Eye (tissue), 1 donor: Measurements from ENCODE around the gene YAP1.

Experiments used
- DNase-seq: peaks from one replicate; pipeline ENCODE4 v3.0.0-alpha.2; 2015

YAP1 gene

GRCh38 chr11:102117472-102118113 is 7.3 kb downstream of the YAP1 start:
- no peak for DNase-seq

- no peak for DNase-seq
These were observed 8.7 kb downstream of the YAP1 start for GRCh38 chr11:102118937-102119336.

GRCh38 chr11:102119997-102120396 is 9.8 kb downstream of the YAP1 start:
- DNase-seq = peak; percentile 37

GRCh38 chr11:102120437-102120973 is 10.3 kb downstream of the YAP1 start:
- DNase-seq = peak; percentile 37

GRCh38 chr11:102121329-102121728 is 11.1 kb downstream of the YAP1 start:
- no peak for DNase-seq

GRCh38 chr11:102134597-102134996 is 24.4 kb downstream of the YAP1 start:
- DNase-seq = no peak

GRCh38 chr11:102135256-102135655 is 25.0 kb downstream of the YAP1 start:
- DNase-seq = no peak

GRCh38 chr11:102138223-102138622 is 28.0 kb downstream of the YAP1 start:
- no peak for DNase-seq

GRCh38 chr11:102138670-102139069 is 28.4 kb downstream of the YAP1 start:
- no peak for DNase-seq

- no peak for DNase-seq
These were observed 28.8 kb downstream of the YAP1 start for GRCh38 chr11:102139081-102139498.

- no peak for DNase-seq
These were observed 32.1 kb downstream of the YAP1 start for GRCh38 chr11:102142333-102142732.

- DNase-seq = no peak
These were observed 33.6 kb downstream of the YAP1 start for GRCh38 chr11:102143867-102144266.

- peak; percentile 54 for DNase-seq
These were observed 34.4 kb downstream of the YAP1 start for GRCh38 chr11:102144357-102145355.

GRCh38 chr11:102147015-102147414 is 36.8 kb downstream of the YAP1 start:
- no peak for DNase-seq

GRCh38 chr11:102147632-102148031 is 37.4 kb downstream of the YAP1 start:
- no peak for DNase-seq

- DNase-seq = no peak
These were observed 37.8 kb downstream of the YAP1 start for GRCh38 chr11:102148059-102148458.

- no peak for DNase-seq
These were observed 41.7 kb downstream of the YAP1 start for GRCh38 chr11:102151784-102152525.

- DNase-seq = no peak
These were observed 42.8 kb downstream of the YAP1 start for GRCh38 chr11:102153082-102153481.

- no peak for DNase-seq
These were observed 44.6 kb downstream of the YAP1 start for GRCh38 chr11:102154806-102155205.

- no peak for DNase-seq
These were observed 45.4 kb downstream of the YAP1 start for GRCh38 chr11:102155676-102156075.

- DNase-seq = peak; percentile 37
These were observed 47.0 kb downstream of the YAP1 start for GRCh38 chr11:102157219-102157618.

GRCh38 chr11:102158164-102158735 is 48.0 kb downstream of the YAP1 start:
- no peak for DNase-seq

- DNase-seq = no peak
These were observed 53.1 kb downstream of the YAP1 start for GRCh38 chr11:102163368-102163767.
